ENCODE data around the gene EIF5AL1. TPM values are rescaled to one million over a fixed set of nuclear protein-coding genes. Genes with fewer than 3 reads are reported as not detected.

EIF5AL1 gene
- total RNA-seq, 1 donor from 2014 or later: 1.1 TPM

- no peaks in the 10 kb centered on the region for H3K79me2 ChIP-seq (ENCODE audit: insufficient read depth, low read length)
- H3K36me3 Mint-ChIP-seq (ENCODE audit: low read depth, unreplicated experiment): no peaks in the 10 kb centered on the region
- H3K4me3 Mint-ChIP-seq (ENCODE audit: unreplicated experiment): no peak overlapping the region
- H2AFZ ChIP-seq (ENCODE audit: low read depth, low read length): no peak overlapping the region
- no peak overlapping the region for H3K4me3 ChIP-seq (ENCODE audit: insufficient read depth, low read depth, low read length)
- no peaks in the 10 kb centered on the region for H4K20me1 ChIP-seq (ENCODE audit: insufficient read depth, low read length)
- H3K9me3 Mint-ChIP-seq (ENCODE audit: unreplicated experiment): peaks cover 2% of the 10 kb centered on the region
- no peaks in the 10 kb centered on the region for H3K9me3 ChIP-seq (ENCODE audit: insufficient read depth, low read depth, low read length)
- H3K4me2 ChIP-seq (ENCODE audit: low read length): no peak overlapping the region
- FAIRE-seq (no peak), DNase-seq (ENCODE audit: low read depth) (no peak)
- no peaks in the 10 kb centered on the region for H3K36me3 ChIP-seq (ENCODE audit: insufficient read depth, low read length)
- H3K4me1 Mint-ChIP-seq (ENCODE audit: low read depth, unreplicated experiment): peaks cover 16% of the 10 kb centered on the region
- peaks cover 7% of the 10 kb centered on the region for H3K27me3 ChIP-seq (ENCODE audit: insufficient read depth, low read length)
- H3K9ac ChIP-seq (ENCODE audit: low read length): no peak overlapping the region
- H3K27me3 Mint-ChIP-seq (ENCODE audit: low read depth, unreplicated experiment): peaks cover 42% of the 10 kb centered on the region
- no peak overlapping the region for H3K27ac Mint-ChIP-seq (ENCODE audit: unreplicated experiment)
- TF ChIP-seq EZH2 (IDR thresholded peaks at IDR 0.05; ENCODE audit: insufficient read depth, low read length): no peak
- TF ChIP-seq, protein P1, sequence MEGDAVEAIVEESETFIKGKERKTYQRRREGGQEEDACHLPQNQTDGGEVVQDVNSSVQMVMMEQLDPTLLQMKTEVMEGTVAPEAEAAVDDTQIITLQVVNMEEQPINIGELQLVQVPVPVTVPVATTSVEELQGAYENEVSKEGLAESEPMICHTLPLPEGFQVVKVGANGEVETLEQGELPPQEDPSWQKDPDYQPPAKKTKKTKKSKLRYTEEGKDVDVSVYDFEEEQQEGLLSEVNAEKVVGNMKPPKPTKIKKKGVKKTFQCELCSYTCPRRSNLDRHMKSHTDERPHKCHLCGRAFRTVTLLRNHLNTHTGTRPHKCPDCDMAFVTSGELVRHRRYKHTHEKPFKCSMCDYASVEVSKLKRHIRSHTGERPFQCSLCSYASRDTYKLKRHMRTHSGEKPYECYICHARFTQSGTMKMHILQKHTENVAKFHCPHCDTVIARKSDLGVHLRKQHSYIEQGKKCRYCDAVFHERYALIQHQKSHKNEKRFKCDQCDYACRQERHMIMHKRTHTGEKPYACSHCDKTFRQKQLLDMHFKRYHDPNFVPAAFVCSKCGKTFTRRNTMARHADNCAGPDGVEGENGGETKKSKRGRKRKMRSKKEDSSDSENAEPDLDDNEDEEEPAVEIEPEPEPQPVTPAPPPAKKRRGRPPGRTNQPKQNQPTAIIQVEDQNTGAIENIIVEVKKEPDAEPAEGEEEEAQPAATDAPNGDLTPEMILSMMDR (IDR thresholded peaks at IDR 0.05; ENCODE audit: insufficient read depth, low read depth, low read length): no peak
- no peak overlapping the region for H3K27ac ChIP-seq (ENCODE audit: low read depth, low read length)
- peaks cover 13% of the 10 kb centered on the region for H3K4me1 ChIP-seq (ENCODE audit: insufficient read depth, low read length)
These were observed 18.5 kb upstream of the EIF5AL1 start for GRCh38 chr10:79493806-79494205.

- H3K4me1 ChIP-seq (ENCODE audit: insufficient read depth, low read length): peaks cover 9% of the 10 kb centered on the region
- H2AFZ ChIP-seq (ENCODE audit: low read depth, low read length): no peak overlapping the region
- H3K79me2 ChIP-seq (ENCODE audit: insufficient read depth, low read length): no peaks in the 10 kb centered on the region
- no peaks in the 10 kb centered on the region for H4K20me1 ChIP-seq (ENCODE audit: insufficient read depth, low read length)
- H3K36me3 ChIP-seq (ENCODE audit: insufficient read depth, low read length): no peaks in the 10 kb centered on the region
- H3K27ac Mint-ChIP-seq (ENCODE audit: unreplicated experiment): no peak overlapping the region
- H3K9me3 ChIP-seq (ENCODE audit: insufficient read depth, low read depth, low read length): no peaks in the 10 kb centered on the region
- no peak overlapping the region for H3K4me2 ChIP-seq (ENCODE audit: low read length)
- H3K4me1 Mint-ChIP-seq (ENCODE audit: low read depth, unreplicated experiment): peaks cover 9% of the 10 kb centered on the region
- peaks cover 2% of the 10 kb centered on the region for H3K9me3 Mint-ChIP-seq (ENCODE audit: unreplicated experiment)
- peaks cover 46% of the 10 kb centered on the region for H3K27me3 Mint-ChIP-seq (ENCODE audit: low read depth, unreplicated experiment)
- no peak overlapping the region for H3K9ac ChIP-seq (ENCODE audit: low read length)
- TF ChIP-seq EZH2 (IDR thresholded peaks at IDR 0.05; ENCODE audit: insufficient read depth, low read length): no peak
- TF ChIP-seq, protein P1 (IDR thresholded peaks at IDR 0.05; ENCODE audit: insufficient read depth, low read depth, low read length): no peak
- H3K4me3 ChIP-seq (ENCODE audit: insufficient read depth, low read depth, low read length): no peak overlapping the region
- no peaks in the 10 kb centered on the region for H3K36me3 Mint-ChIP-seq (ENCODE audit: low read depth, unreplicated experiment)
- DNase-seq (ENCODE audit: low read depth) (no peak), FAIRE-seq (no peak)
- H3K27ac ChIP-seq (ENCODE audit: low read depth, low read length): no peak overlapping the region
- H3K4me3 Mint-ChIP-seq (ENCODE audit: unreplicated experiment): no peak overlapping the region
- H3K27me3 ChIP-seq (ENCODE audit: insufficient read depth, low read length): peaks cover 7% of the 10 kb centered on the region
These were observed 17.2 kb upstream of the EIF5AL1 start for GRCh38 chr10:79494871-79495705.

- H4K20me1 ChIP-seq (ENCODE audit: insufficient read depth, low read length): no peaks in the 10 kb centered on the region
- TF ChIP-seq, protein P1 (IDR thresholded peaks at IDR 0.05; ENCODE audit: insufficient read depth, low read depth, low read length): no peak
- TF ChIP-seq EZH2 (IDR thresholded peaks at IDR 0.05; ENCODE audit: insufficient read depth, low read length): no peak
- no peak overlapping the region for H3K27ac ChIP-seq (ENCODE audit: low read depth, low read length)
- FAIRE-seq (no peak), DNase-seq (ENCODE audit: low read depth) (no peak)
- H3K79me2 ChIP-seq (ENCODE audit: insufficient read depth, low read length): no peaks in the 10 kb centered on the region
- H3K4me2 ChIP-seq (ENCODE audit: low read length): no peak overlapping the region
- Mint-ChIP-seq H3K27ac (ENCODE audit: unreplicated experiment) (no peak overlapping the region), H3K36me3 (ENCODE audit: low read depth, unreplicated experiment) (no peaks in the 10 kb centered on the region), H3K4me1 (ENCODE audit: low read depth, unreplicated experiment) (peaks cover 4% of the 10 kb centered on the region), H3K9me3 (ENCODE audit: unreplicated experiment) (peaks cover 2% of the 10 kb centered on the region), H3K27me3 (ENCODE audit: low read depth, unreplicated experiment) (peaks cover 49% of the 10 kb centered on the region), H3K4me3 (ENCODE audit: unreplicated experiment) (no peak overlapping the region)
- peaks cover 2% of the 10 kb centered on the region for H3K4me1 ChIP-seq (ENCODE audit: insufficient read depth, low read length)
- no peaks in the 10 kb centered on the region for H3K36me3 ChIP-seq (ENCODE audit: insufficient read depth, low read length)
- H3K9ac ChIP-seq (ENCODE audit: low read length): no peak overlapping the region
- no peak overlapping the region for H3K4me3 ChIP-seq (ENCODE audit: insufficient read depth, low read depth, low read length)
- H3K9me3 ChIP-seq (ENCODE audit: insufficient read depth, low read depth, low read length): no peaks in the 10 kb centered on the region
- H3K27me3 ChIP-seq (ENCODE audit: insufficient read depth, low read length): peaks cover 7% of the 10 kb centered on the region
- no peak overlapping the region for H2AFZ ChIP-seq (ENCODE audit: low read depth, low read length)
These were observed 16.5 kb upstream of the EIF5AL1 start for GRCh38 chr10:79495791-79496190.
